ENCODE measurements around the gene STUM.

STUM gene

GRCh38 chr1:226608699-226609505, 60.3 kb downstream of the STUM start:
- no CpG with 5 or more reads among the region's 18 CpGs for WGBS, 2 donors (ENCODE audit: extremely low coverage in 2 of 2, insufficient read length in 2 of 2, insufficient replicate concordance in 1 of 2)
- no peak overlapping the region for H3K23ac ChIP-seq (ENCODE audit: low read depth, low read length, poor library complexity)
- H3K36me3 ChIP-seq (replicated peaks in 1 of 2; ENCODE audit: control insufficient read depth in 2 of 2, insufficient read depth in 2 of 2, low read length in 2 of 2), result no peaks in the 10 kb centered on the region
- H4K91ac ChIP-seq (ENCODE audit: low read depth, low read length, poor library complexity), result no peak overlapping the region
- no peak overlapping the region for H2AK5ac ChIP-seq (ENCODE audit: low read depth, low read length)
- no peak overlapping the region for H3K27ac ChIP-seq (replicated peaks; ENCODE audit: low read length)
- DNase-seq (ENCODE audit: low spot score), result peak; percentile 72
- no peak overlapping the region for H2BK120ac ChIP-seq (ENCODE audit: low read depth, low read length)
- no peak overlapping the region for H2BK5ac ChIP-seq (ENCODE audit: low read length)
- no peak overlapping the region for H3K14ac ChIP-seq (ENCODE audit: low read length)
- peak overlapping the region; percentile 92 for H4K8ac ChIP-seq (ENCODE audit: low read depth, low read length)
- H2BK15ac ChIP-seq (ENCODE audit: low read length), result no peak overlapping the region
- no peak overlapping the region for H3K4ac ChIP-seq (ENCODE audit: low read length)
- H3K9me3 ChIP-seq (replicated peaks in 1 of 2; ENCODE audit: control insufficient read depth in 2 of 2, insufficient read depth in 1 of 2, low read depth in 1 of 2, low read length in 2 of 2), result no peaks in the 10 kb centered on the region
- peaks cover 0 to 47% (median 0%) of the 10 kb centered on the region in 3 experiments for H3K27me3 ChIP-seq (ENCODE audit: control insufficient read depth in 3 of 3, insufficient read depth in 3 of 3, low read depth in 1 of 3, low read length in 3 of 3)
- H3K4me1 ChIP-seq (ENCODE audit: control insufficient read depth in 2 of 2, insufficient read depth in 1 of 2, low read depth in 1 of 2, low read length in 2 of 2), result peaks cover 3 to 23% of the 10 kb centered on the region in 2 donors
- no peak overlapping the region for H3K4me3 ChIP-seq (ENCODE audit: low read length in 2 of 2)
- no peak overlapping the region for H3K9ac ChIP-seq (ENCODE audit: low read depth, low read length, poor library complexity)
- H2AFZ ChIP-seq (ENCODE audit: low read length), result no peak overlapping the region
- H3K79me1 ChIP-seq (ENCODE audit: low read depth, low read length), result no peaks in the 10 kb centered on the region
- H3K4me2 ChIP-seq (ENCODE audit: insufficient read depth, low read length, poor library complexity, severe bottlenecking), result no peak overlapping the region
- peak overlapping the region; percentile 81 for H3K18ac ChIP-seq (ENCODE audit: low read length)
- H2BK12ac ChIP-seq (ENCODE audit: low read length), result no peak overlapping the region

- H2BK5ac ChIP-seq (ENCODE audit: low read length), result no peak overlapping the region
- H2BK15ac ChIP-seq (ENCODE audit: low read length), result no peak overlapping the region
- no peak overlapping the region for H2BK120ac ChIP-seq (ENCODE audit: low read depth, low read length)
- H3K23ac ChIP-seq (ENCODE audit: low read depth, low read length, poor library complexity), result no peak overlapping the region
- no peak overlapping the region for H3K27ac ChIP-seq (replicated peaks; ENCODE audit: low read length)
- no peak overlapping the region for H3K4ac ChIP-seq (ENCODE audit: low read length)
- no CpG with 5 or more reads among the region's 11 CpGs for WGBS, 2 donors (ENCODE audit: extremely low coverage in 2 of 2, insufficient read length in 2 of 2, insufficient replicate concordance in 1 of 2)
- no peak overlapping the region for H4K8ac ChIP-seq (ENCODE audit: low read depth, low read length)
- H3K36me3 ChIP-seq (replicated peaks in 1 of 2; ENCODE audit: control insufficient read depth in 2 of 2, insufficient read depth in 2 of 2, low read length in 2 of 2), result no peaks in the 10 kb centered on the region
- no peaks in the 10 kb centered on the region for H3K9me3 ChIP-seq (replicated peaks in 1 of 2; ENCODE audit: control insufficient read depth in 2 of 2, insufficient read depth in 1 of 2, low read depth in 1 of 2, low read length in 2 of 2)
- no peaks in the 10 kb centered on the region for H3K79me1 ChIP-seq (ENCODE audit: low read depth, low read length)
- no peak overlapping the region for H4K91ac ChIP-seq (ENCODE audit: low read depth, low read length, poor library complexity)
- no peak overlapping the region for H3K9ac ChIP-seq (ENCODE audit: low read depth, low read length, poor library complexity)
- H3K14ac ChIP-seq (ENCODE audit: low read length), result no peak overlapping the region
- no peak overlapping the region for H3K4me2 ChIP-seq (ENCODE audit: insufficient read depth, low read length, poor library complexity, severe bottlenecking)
- H3K4me3 ChIP-seq (ENCODE audit: low read length in 2 of 2), result no peak overlapping the region
- DNase-seq (ENCODE audit: low spot score), result no peak
- H2BK12ac ChIP-seq (ENCODE audit: low read length), result no peak overlapping the region
- H2AFZ ChIP-seq (ENCODE audit: low read length), result no peak overlapping the region
- peak overlapping the region; percentile 15 for H2AK5ac ChIP-seq (ENCODE audit: low read depth, low read length)
- H3K27me3 ChIP-seq (ENCODE audit: control insufficient read depth in 3 of 3, insufficient read depth in 3 of 3, low read depth in 1 of 3, low read length in 3 of 3), result peaks cover 0 to 37% (median 0%) of the 10 kb centered on the region in 3 experiments
- H3K4me1 ChIP-seq (ENCODE audit: control insufficient read depth in 2 of 2, insufficient read depth in 1 of 2, low read depth in 1 of 2, low read length in 2 of 2), result peaks cover 0 to 13% of the 10 kb centered on the region in 2 donors
- no peak overlapping the region for H3K18ac ChIP-seq (ENCODE audit: low read length)
These were observed 61.4 kb downstream of the STUM start for GRCh38 chr1:226609836-226610455.

GRCh38 chr1:226610671-226611070, 62.1 kb downstream of the STUM start:
- H3K9me3 ChIP-seq (replicated peaks in 1 of 2; ENCODE audit: control insufficient read depth in 2 of 2, insufficient read depth in 1 of 2, low read depth in 1 of 2, low read length in 2 of 2), result no peaks in the 10 kb centered on the region
- H3K18ac ChIP-seq (ENCODE audit: low read length), result peak overlapping the region; percentile 40
- no peak overlapping the region for H4K8ac ChIP-seq (ENCODE audit: low read depth, low read length)
- H2BK12ac ChIP-seq (ENCODE audit: low read length), result no peak overlapping the region
- peaks cover 0 to 30% (median 0%) of the 10 kb centered on the region in 3 experiments for H3K27me3 ChIP-seq (ENCODE audit: control insufficient read depth in 3 of 3, insufficient read depth in 3 of 3, low read depth in 1 of 3, low read length in 3 of 3)
- H2BK15ac ChIP-seq (ENCODE audit: low read length), result peak overlapping the region; percentile 14
- H3K4ac ChIP-seq (ENCODE audit: low read length), result no peak overlapping the region
- no peak overlapping the region for H3K4me3 ChIP-seq (ENCODE audit: low read length in 2 of 2)
- no CpG with 5 or more reads among the region's 7 CpGs for WGBS, 2 donors (ENCODE audit: extremely low coverage in 2 of 2, insufficient read length in 2 of 2, insufficient replicate concordance in 1 of 2)
- H2AK5ac ChIP-seq (ENCODE audit: low read depth, low read length), result no peak overlapping the region
- H3K4me2 ChIP-seq (ENCODE audit: insufficient read depth, low read length, poor library complexity, severe bottlenecking), result no peak overlapping the region
- peaks cover 0 to 7% of the 10 kb centered on the region in 2 donors for H3K4me1 ChIP-seq (ENCODE audit: control insufficient read depth in 2 of 2, insufficient read depth in 1 of 2, low read depth in 1 of 2, low read length in 2 of 2)
- no peaks in the 10 kb centered on the region for H3K36me3 ChIP-seq (replicated peaks in 1 of 2; ENCODE audit: control insufficient read depth in 2 of 2, insufficient read depth in 2 of 2, low read length in 2 of 2)
- H2AFZ ChIP-seq (ENCODE audit: low read length), result no peak overlapping the region
- H2BK5ac ChIP-seq (ENCODE audit: low read length), result no peak overlapping the region
- no peaks in the 10 kb centered on the region for H3K79me1 ChIP-seq (ENCODE audit: low read depth, low read length)
- H3K27ac ChIP-seq (replicated peaks; ENCODE audit: low read length), result no peak overlapping the region
- no peak overlapping the region for H2BK120ac ChIP-seq (ENCODE audit: low read depth, low read length)
- H3K23ac ChIP-seq (ENCODE audit: low read depth, low read length, poor library complexity), result peak overlapping the region; percentile 69
- H3K14ac ChIP-seq (ENCODE audit: low read length), result peak overlapping the region; percentile 14
- H4K91ac ChIP-seq (ENCODE audit: low read depth, low read length, poor library complexity), result no peak overlapping the region
- H3K9ac ChIP-seq (ENCODE audit: low read depth, low read length, poor library complexity), result no peak overlapping the region
- no peak for DNase-seq (ENCODE audit: low spot score)

GRCh38 chr1:226611301-226611700, 62.7 kb downstream of the STUM start:
- Histone ChIP-seq H3K4ac (ENCODE audit: low read length) (no peak overlapping the region), H2AFZ (ENCODE audit: low read length) (no peak overlapping the region), H3K36me3 (replicated peaks in 1 of 2; ENCODE audit: control insufficient read depth in 2 of 2, insufficient read depth in 2 of 2, low read length in 2 of 2) (no peaks in the 10 kb centered on the region), H3K4me2 (ENCODE audit: insufficient read depth, low read length, poor library complexity, severe bottlenecking) (no peak overlapping the region), H2AK5ac (ENCODE audit: low read depth, low read length) (no peak overlapping the region), H3K9ac (ENCODE audit: low read depth, low read length, poor library complexity) (no peak overlapping the region), H4K91ac (ENCODE audit: low read depth, low read length, poor library complexity) (no peak overlapping the region), H3K27me3 (ENCODE audit: control insufficient read depth in 3 of 3, insufficient read depth in 3 of 3, low read depth in 1 of 3, low read length in 3 of 3) (peaks cover 0 to 24% (median 0%) of the 10 kb centered on the region in 3 experiments), H3K23ac (ENCODE audit: low read depth, low read length, poor library complexity) (no peak overlapping the region), H2BK12ac (ENCODE audit: low read length) (no peak overlapping the region), H3K79me1 (ENCODE audit: low read depth, low read length) (no peaks in the 10 kb centered on the region), H4K8ac (ENCODE audit: low read depth, low read length) (no peak overlapping the region), H3K14ac (ENCODE audit: low read length) (no peak overlapping the region), H3K4me1 (ENCODE audit: control insufficient read depth in 2 of 2, insufficient read depth in 1 of 2, low read depth in 1 of 2, low read length in 2 of 2) (peaks cover 0 to 5% of the 10 kb centered on the region in 2 donors), H3K18ac (ENCODE audit: low read length) (no peak overlapping the region), H3K9me3 (replicated peaks in 1 of 2; ENCODE audit: control insufficient read depth in 2 of 2, insufficient read depth in 1 of 2, low read depth in 1 of 2, low read length in 2 of 2) (no peaks in the 10 kb centered on the region), H2BK120ac (ENCODE audit: low read depth, low read length) (no peak overlapping the region), H3K27ac (replicated peaks; ENCODE audit: low read length) (no peak overlapping the region), H2BK15ac (ENCODE audit: low read length) (no peak overlapping the region), H3K4me3 (ENCODE audit: low read length in 2 of 2) (no peak overlapping the region), H2BK5ac (ENCODE audit: low read length) (no peak overlapping the region)
- DNase-seq (ENCODE audit: low spot score), result no peak
- WGBS, 2 donors (ENCODE audit: extremely low coverage in 2 of 2, insufficient read length in 2 of 2, insufficient replicate concordance in 1 of 2), result no CpG with 5 or more reads among the region's 8 CpGs

Measured in neuronal stem cell (in vitro differentiated cells).